ENCODE measurements around the gene PSMD9.
"Not testable (repeated sequence)": the region's sequence is repeated elsewhere in the genome, so short reads cannot be mapped to it uniquely, and the experiment has no call there.

PSMD9 gene

GRCh38 chr12:121916719-121917118 is 28.1 kb downstream of the PSMD9 start:
- peak overlapping the region; percentile 85 for H3K27ac ChIP-seq
- peak; percentile 55 for TF ChIP-seq CTCF (conservative IDR thresholded peaks at IDR 0.05)

- H3K27ac ChIP-seq = peak within 1 kb of the TSS; percentile 85
- peak; percentile 79 for TF ChIP-seq CTCF (conservative IDR thresholded peaks at IDR 0.05)
Measured at GRCh38 chr12:121917950-121918678, 29.5 kb downstream of the PSMD9 start, which contains the start of gene CFAP251. TSS of gene CFAP251 (plus strand) at chr12:121918592. CDS start at chr12:121921306, 2,714 bp downstream.

GRCh38 chr12:121918679-121919038 is 30.1 kb downstream of the PSMD9 start:
- H3K27ac ChIP-seq = peak overlapping the region; percentile 85
- TF ChIP-seq CTCF (conservative IDR thresholded peaks at IDR 0.05) = no peak

DNA sequence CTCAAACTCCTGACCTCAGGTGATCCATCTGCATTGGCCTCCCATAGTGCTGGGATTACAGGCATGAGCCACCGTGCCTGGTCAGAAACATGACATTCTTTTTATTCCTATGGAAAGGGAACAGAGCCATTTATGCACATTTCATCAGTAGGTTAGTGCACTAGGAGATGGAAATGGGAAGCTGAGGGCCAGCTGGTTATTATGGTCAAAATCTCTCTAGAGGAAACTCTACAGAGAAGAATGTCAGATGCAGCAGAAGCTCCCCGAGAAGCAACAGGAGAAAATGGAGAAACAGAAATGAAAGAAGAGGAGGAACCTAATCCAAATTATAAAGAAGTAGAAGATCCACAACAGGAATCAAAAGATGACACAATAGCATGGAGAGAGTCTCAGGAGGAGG is 32.5 kb downstream of the PSMD9 start:
- no peak overlapping the region for H3K27ac ChIP-seq
- no peak for TF ChIP-seq CTCF (conservative IDR thresholded peaks at IDR 0.05)

DNA sequence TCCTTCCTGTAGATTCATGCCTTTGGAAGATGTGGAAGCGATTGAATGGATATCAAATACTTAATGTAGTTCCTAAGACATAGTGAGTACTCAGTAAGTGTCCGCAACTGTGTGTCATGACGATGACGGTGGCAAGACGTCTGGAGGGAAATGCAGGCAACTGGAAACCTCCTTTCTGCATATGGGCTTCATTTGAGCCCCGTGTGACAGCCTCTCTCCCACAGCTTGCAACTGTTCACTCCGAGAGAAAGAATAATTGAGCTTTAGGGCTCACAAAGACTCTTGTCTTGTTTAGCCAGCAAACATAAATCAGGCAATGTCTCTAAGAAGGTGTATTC is 36.7 kb downstream of the PSMD9 start:
- TF ChIP-seq CTCF (conservative IDR thresholded peaks at IDR 0.05) = no peak
- H3K27ac ChIP-seq = no peak overlapping the region

GRCh38 chr12:121926874-121927706 is 38.5 kb downstream of the PSMD9 start:
- no peak overlapping the region for H3K27ac ChIP-seq
- no peak for TF ChIP-seq CTCF (conservative IDR thresholded peaks at IDR 0.05)

DNA sequence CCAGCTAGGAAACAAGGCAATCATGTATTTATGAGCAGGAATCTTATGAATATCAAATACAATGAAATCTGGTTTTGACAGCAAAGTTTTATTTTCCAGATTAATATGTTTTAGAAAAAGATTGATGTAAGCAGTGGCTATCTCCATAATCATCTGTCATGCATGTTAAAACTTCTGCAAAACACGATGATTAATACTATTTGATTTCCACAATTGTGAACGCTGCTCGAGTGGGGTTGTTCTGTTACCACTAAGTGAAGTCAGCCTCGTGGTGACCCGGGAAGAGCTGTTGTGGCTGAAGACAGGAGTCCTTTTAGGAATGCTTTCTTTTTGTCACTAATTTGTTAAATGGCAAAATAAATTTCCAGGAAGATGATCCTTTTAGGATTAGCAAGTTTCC is 39.2 kb downstream of the PSMD9 start:
- no peak overlapping the region for H3K27ac ChIP-seq
- TF ChIP-seq CTCF (conservative IDR thresholded peaks at IDR 0.05) = no peak

DNA sequence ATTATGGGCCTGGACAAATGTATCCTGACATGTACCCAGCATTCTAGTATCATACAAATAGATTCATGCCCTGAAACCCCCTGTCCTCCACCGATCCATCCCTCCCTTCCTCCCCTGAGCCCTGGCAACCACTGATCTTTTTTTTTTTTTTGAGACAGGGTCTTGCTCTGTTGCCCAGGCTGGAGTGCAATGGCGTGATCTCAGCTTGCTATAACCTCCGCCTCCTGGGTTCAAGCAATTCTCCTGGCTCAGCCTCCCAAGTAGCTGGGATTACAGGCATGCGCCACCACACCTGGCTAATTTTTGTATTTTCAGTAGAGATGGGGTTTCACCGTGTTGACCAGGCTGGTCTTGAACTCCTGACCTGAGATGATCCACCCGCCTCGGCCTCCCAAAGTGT is 41.0 kb downstream of the PSMD9 start:
- not testable (repeated sequence) for H3K27ac ChIP-seq
